ENCODE measurements around the gene CXCR5. TPM values are rescaled to one million over a fixed set of nuclear protein-coding genes. Genes with fewer than 3 reads are reported as not detected.

The CXCR5 gene
- total and polyA plus RNA-seq, 10 of the 15 experiments (the other 5 are each of a cell fraction or from before 2014, with no cell fraction given): 0.03 to 0.63 (median 0.25) TPM

DNA sequence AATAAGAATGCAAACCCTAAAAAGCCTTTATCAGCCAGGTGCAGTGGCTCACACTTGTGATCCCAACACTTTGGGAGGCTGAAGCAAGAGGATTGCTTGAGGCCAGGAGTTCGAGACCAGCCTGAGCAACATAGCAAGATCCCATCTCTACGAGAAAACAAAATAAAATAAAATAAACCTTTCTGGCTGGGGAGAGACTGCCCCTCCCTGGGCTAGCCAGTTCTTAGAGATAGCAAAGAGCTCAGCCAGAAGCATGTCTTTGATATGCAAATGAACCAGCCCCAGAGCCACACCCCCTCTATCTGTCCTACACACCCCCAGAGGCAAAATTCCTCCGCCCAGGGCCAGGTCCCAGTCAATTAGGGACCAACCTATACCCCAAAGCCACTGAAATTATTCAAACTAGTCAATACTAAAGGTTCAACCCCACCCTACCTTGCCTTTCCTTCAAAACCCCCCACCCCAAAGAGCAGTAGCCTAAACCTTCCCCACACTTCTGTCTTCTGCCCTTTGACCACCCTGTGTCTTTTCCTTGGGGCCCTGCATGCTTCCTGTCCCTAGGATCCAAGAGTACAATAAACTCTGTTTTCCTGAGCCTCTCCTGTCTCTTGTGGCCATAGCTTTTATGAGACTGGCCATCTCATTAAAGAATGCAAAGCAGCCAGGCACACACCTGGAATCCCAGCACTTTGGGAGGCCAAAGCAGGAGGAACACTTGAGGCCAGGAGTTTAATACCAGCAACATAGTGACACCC, 37.3 kb upstream of the CXCR5 start:
- Histone ChIP-seq H3K79me2 (ENCODE audit: control insufficient read depth, insufficient read depth, low read length) (no peaks in the 10 kb centered on the region), H3K9ac (ENCODE audit: control insufficient read depth, insufficient read depth, low read length) (no peak overlapping the region), H3K4me1 (ENCODE audit: control insufficient read depth, insufficient read depth, low read length) (peaks cover 12% of the 10 kb centered on the region), H3K9me3 (replicated peaks; ENCODE audit: control insufficient read depth, insufficient read depth, low read length) (no peaks in the 10 kb centered on the region), H3K36me3 (ENCODE audit: control insufficient read depth in 2 of 2, insufficient read depth in 2 of 2, low read length in 1 of 2) (no peaks in the 10 kb centered on the region; a peak in 1 of 4 replicates), H3K4me2 (ENCODE audit: control insufficient read depth, insufficient read depth) (no peak overlapping the region), H3K4me3 (no peak overlapping the region), H4K20me1 (ENCODE audit: control insufficient read depth, insufficient read depth) (no peaks in the 10 kb centered on the region), H3K27ac (ENCODE audit: control insufficient read depth, insufficient read depth) (no peak overlapping the region), H3K27me3 (replicated peaks in 1 of 2; ENCODE audit: control insufficient read depth in 2 of 2, insufficient read depth in 2 of 2, low read length in 1 of 2) (peaks cover 0 to 1% of the 10 kb centered on the region in 2 experiments; a peak in 2 of 4 replicates), H2AFZ (ENCODE audit: control insufficient read depth, low read depth, low read length) (no peak overlapping the region)
- no TSS peak for BruUV-seq (replicated peaks)
- intact Hi-C loops (cut with micrococcal nuclease; ENCODE audit: unreplicated experiment): no loop called here
- RAD21 ChIA-PET (ENCODE audit: unreplicated experiment): interaction anchor here (1.1 kb wide), 1 partner anchor 58 kb away, joined by 3 read pairs; no protein-coding TSS in a partner anchor
- FAIRE-seq (no peak), DNase-seq (ENCODE audit: low read depth, low spot score) (no peak), ATAC-seq (0 out of 3 replicates have a peak, but pooled peaks have one; percentile 13)
- WGBS (ENCODE audit: insufficient coverage, insufficient replicate concordance, low lambda C conversion rate, missing lambda C conversion rate): 36% methylated on average over 3 of the region's 3 CpGs
- TF ChIP-seq HCFC1 (IDR thresholded peaks at IDR 0.05; ENCODE audit: low read length) (no peak), NRF1 (conservative IDR thresholded peaks at IDR 0.05; ENCODE audit: low read depth, low read length) (no peak), JUND (IDR thresholded peaks at IDR 0.05; ENCODE audit: low read depth, low read length) (no peak), NFYA (IDR thresholded peaks at IDR 0.05; ENCODE audit: borderline replicate concordance, low read depth, low read length) (no peak), ZNF207 (IDR thresholded peaks at IDR 0.05; ENCODE audit: borderline replicate concordance) (no peak), POU2F2 (IDR thresholded peaks at IDR 0.05; ENCODE audit: borderline replicate concordance, low read depth, low read length) (peak; percentile 15; the same call in 1 of the 3 replicates)
- SMC1A ChIA-PET (ENCODE audit: uncharacterized antibody, unreplicated experiment): no interaction called here
- POLR2A ChIA-PET: no interaction called here
- CTCF ChIA-PET: interaction anchor here (0.7 kb wide), 1 partner anchor 8 kb away, joined by 3 read pairs; no protein-coding TSS in a partner anchor
- in situ Hi-C loops (cut with MboI): no loop called here

DNA sequence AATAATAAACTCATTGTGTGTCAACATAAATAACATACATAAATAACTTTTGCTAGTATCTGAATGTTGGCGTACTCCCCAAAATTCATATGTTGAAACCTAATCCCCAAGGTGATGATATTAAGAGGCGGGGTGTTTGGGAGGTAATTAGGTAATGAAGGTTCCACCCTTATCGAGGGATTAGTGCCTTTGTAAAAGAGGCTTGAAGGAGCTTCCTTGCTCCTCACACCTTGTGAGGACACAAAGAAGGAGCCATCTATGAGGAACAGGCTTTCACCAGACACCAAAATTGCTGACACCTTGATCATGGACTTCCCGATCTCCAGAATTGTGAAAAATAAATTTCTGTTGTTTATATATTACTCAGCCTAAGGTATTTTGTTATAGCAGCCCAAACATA, 33.9 kb upstream of the CXCR5 start:
- DNase-seq (ENCODE audit: low read depth, low spot score) (no peak), FAIRE-seq (no peak), ATAC-seq (no peak)
- RAD21 ChIA-PET (ENCODE audit: unreplicated experiment): no interaction called here
- POLR2A ChIA-PET: no interaction called here
- Histone ChIP-seq H3K4me1 (ENCODE audit: control insufficient read depth, insufficient read depth, low read length) (peaks cover 19% of the 10 kb centered on the region), H3K4me3 (no peak overlapping the region), H3K36me3 (ENCODE audit: control insufficient read depth in 2 of 2, insufficient read depth in 2 of 2, low read length in 1 of 2) (no peaks in the 10 kb centered on the region; a peak in 1 of 4 replicates), H3K79me2 (ENCODE audit: control insufficient read depth, insufficient read depth, low read length) (no peaks in the 10 kb centered on the region), H4K20me1 (ENCODE audit: control insufficient read depth, insufficient read depth) (no peaks in the 10 kb centered on the region), H3K27ac (ENCODE audit: control insufficient read depth, insufficient read depth) (no peak overlapping the region), H3K9me3 (replicated peaks; ENCODE audit: control insufficient read depth, insufficient read depth, low read length) (no peaks in the 10 kb centered on the region), H3K27me3 (replicated peaks in 1 of 2; ENCODE audit: control insufficient read depth in 2 of 2, insufficient read depth in 2 of 2, low read length in 1 of 2) (peaks cover 0 to 1% of the 10 kb centered on the region in 2 experiments; a peak in 2 of 4 replicates), H3K4me2 (ENCODE audit: control insufficient read depth, insufficient read depth) (no peak overlapping the region), H2AFZ (ENCODE audit: control insufficient read depth, low read depth, low read length) (no peak overlapping the region), H3K9ac (ENCODE audit: control insufficient read depth, insufficient read depth, low read length) (no peak overlapping the region)
- in situ Hi-C loops (cut with MboI): no loop called here
- 74% methylated on average over 4 of the region's 4 CpGs for WGBS (ENCODE audit: insufficient coverage, insufficient replicate concordance, low lambda C conversion rate, missing lambda C conversion rate)
- SMC1A ChIA-PET (ENCODE audit: uncharacterized antibody, unreplicated experiment): interaction anchor here (0.6 to 1.1 kb wide), 3 partner anchors 14 to 1819 kb away, joined by 3 read pairs; partner anchors contain the start of gene CXCR5
- intact Hi-C loops (cut with micrococcal nuclease; ENCODE audit: unreplicated experiment): no loop called here
- CTCF ChIA-PET: interaction anchor here (0.7 to 1.2 kb wide), 2 partner anchors 21 to 34 kb away, joined by 3 read pairs; no protein-coding TSS in a partner anchor
- BruUV-seq (replicated peaks): no TSS peak
- no peak for TF ChIP-seq IKZF2 (IDR thresholded peaks at IDR 0.05)
- TF ChIP-seq GATAD2B (conservative IDR thresholded peaks at IDR 0.05; ENCODE audit: low read depth): no peak
- no peak for TF ChIP-seq ATF7 (IDR thresholded peaks at IDR 0.05; ENCODE audit: low read depth)
- TF ChIP-seq MXI1 (IDR thresholded peaks at IDR 0.05; ENCODE audit: low read depth, low read length): no peak
- TF ChIP-seq MTA2 (IDR thresholded peaks at IDR 0.05; ENCODE audit: low read depth): no peak
- TF ChIP-seq, protein P1, sequence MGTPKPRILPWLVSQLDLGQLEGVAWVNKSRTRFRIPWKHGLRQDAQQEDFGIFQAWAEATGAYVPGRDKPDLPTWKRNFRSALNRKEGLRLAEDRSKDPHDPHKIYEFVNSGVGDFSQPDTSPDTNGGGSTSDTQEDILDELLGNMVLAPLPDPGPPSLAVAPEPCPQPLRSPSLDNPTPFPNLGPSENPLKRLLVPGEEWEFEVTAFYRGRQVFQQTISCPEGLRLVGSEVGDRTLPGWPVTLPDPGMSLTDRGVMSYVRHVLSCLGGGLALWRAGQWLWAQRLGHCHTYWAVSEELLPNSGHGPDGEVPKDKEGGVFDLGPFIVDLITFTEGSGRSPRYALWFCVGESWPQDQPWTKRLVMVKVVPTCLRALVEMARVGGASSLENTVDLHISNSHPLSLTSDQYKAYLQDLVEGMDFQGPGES (IDR thresholded peaks at IDR 0.05): no peak
- TF ChIP-seq STAT3 (IDR thresholded peaks at IDR 0.05; ENCODE audit: low read depth, low read length): no peak
- no peak for TF ChIP-seq SPI1 (IDR thresholded peaks at IDR 0.05; ENCODE audit: borderline replicate concordance, insufficient read depth, low read depth, low read length)
- no peak for TF ChIP-seq NR2C2 (IDR thresholded peaks at IDR 0.05; ENCODE audit: borderline replicate concordance, control insufficient read depth, insufficient read length, low read depth)
- TF ChIP-seq ZNF274 (IDR thresholded peaks at IDR 0.05; ENCODE audit: insufficient read depth, insufficient read length): no peak
- TF ChIP-seq DPF2 (IDR thresholded peaks at IDR 0.05): no peak
- TF ChIP-seq PAX8 (IDR thresholded peaks at IDR 0.05): no peak
- no peak for TF ChIP-seq NBN (IDR thresholded peaks at IDR 0.05)
